ENCODE measurements around the gene SLC35F3.

DNA sequence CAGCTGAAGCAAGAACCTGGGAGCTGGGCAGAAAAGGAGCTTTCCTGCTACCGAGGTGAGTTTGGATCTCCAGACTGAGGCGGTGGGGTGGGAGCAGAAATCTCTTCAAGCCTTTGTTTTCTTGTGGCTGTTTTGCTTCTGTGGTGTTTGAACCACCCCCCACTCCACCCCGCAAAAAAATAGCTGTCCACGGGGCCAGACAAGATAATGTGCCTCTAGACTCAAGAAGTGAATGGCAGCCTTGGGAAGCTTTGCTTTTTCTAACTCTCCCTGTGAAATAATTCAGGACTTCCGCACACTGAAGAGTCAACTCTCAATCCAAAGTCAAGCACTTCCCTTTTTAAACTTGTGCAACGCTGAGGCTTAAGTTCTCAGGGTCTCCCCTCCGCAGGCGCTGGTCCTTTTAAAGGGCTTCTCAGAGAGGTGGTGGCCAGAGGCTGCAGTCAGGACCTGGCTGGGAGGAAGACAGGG, 309.2 kb downstream of the SLC35F3 start:
- TF ChIP-seq EZH2 (IDR thresholded peaks at IDR 0.05; ENCODE audit: insufficient read depth, low read length) (no peak), CTCF (IDR thresholded peaks at IDR 0.05; ENCODE audit: insufficient read depth, low read depth, low read length) (no peak)

All from astrocyte (in vitro differentiated cells and primary cell).